PC-9 (cell line): ENCODE data around the gene MAGEB2.

ENCODE experiments used
- CTCF ChIP-seq: fragments of 200-600 bp; sonication (generic); conservative IDR thresholded peaks from 2 replicates; pipeline ENCODE4 v1.6.1; 2017; ENCODE audit warnings: mixed run types, antibody characterized with exemption, mild to moderate bottlenecking, moderate library complexity
- EZH2 ChIP-seq: fragments of 200-600 bp; sonication (generic); IDR thresholded peaks from 2 replicates; pipeline ENCODE4 v1.8.0; 2017; ENCODE audit warnings: antibody characterized with exemption, low read depth

DNA sequence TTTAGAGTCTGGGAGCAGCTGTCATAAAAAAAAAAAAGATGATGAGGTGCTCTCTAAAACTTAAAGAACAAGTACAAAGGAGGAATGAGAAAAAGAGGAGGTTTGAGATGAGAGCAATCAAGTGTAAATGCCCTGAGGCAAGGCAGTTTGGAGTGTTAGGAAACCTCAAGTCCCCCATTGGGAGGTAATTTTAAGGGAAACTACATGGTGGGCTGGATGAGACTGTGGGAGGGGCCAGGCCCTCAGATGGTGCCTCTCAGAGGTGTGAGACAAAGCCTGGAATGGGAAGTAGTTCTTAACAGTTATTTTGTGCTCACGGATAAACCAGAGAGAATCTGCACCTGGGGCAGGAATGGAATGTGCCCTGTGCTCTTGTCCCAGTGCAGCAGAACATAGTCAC is 13.2 kb downstream of the MAGEB2 start:
- TF ChIP-seq EZH2 (no peak), CTCF (no peak)
